ENCODE data around the gene MKS1.

GRCh38 chr17:58253082-58253481, 34.0 kb upstream of the MKS1 start:
- TF ChIP-seq ZNF324 (tag by site-specific recombination; IDR thresholded peaks at IDR 0.05): no peak
- no peak for TF ChIP-seq ZBTB49 (tag by site-specific recombination; IDR thresholded peaks at IDR 0.05; ENCODE audit: low read depth)
- TF ChIP-seq YY1 (tag by site-specific recombination; IDR thresholded peaks at IDR 0.05): no peak
- no peak for TF ChIP-seq OSR2 (tag by site-specific recombination; IDR thresholded peaks at IDR 0.05)
- TF ChIP-seq ZNF335 (tag by site-specific recombination; conservative IDR thresholded peaks at IDR 0.05): no peak
- no peak for TF ChIP-seq TCF7L2 (IDR thresholded peaks at IDR 0.05; ENCODE audit: borderline replicate concordance, low read depth, low read length)
- TF ChIP-seq CTCF (tag by site-specific recombination; IDR thresholded peaks at IDR 0.05): no peak
- TF ChIP-seq ZNF37A (tag by site-specific recombination; IDR thresholded peaks at IDR 0.05): no peak
- TF ChIP-seq ZBTB26 (tag by site-specific recombination; optimal IDR thresholded peaks at IDR 0.05): no peak

Measured in HEK293 (cell line).